ENCODE measurements around the gene CTDP1.
"Not testable (repeated sequence)": the region's sequence is repeated elsewhere in the genome, so short reads cannot be mapped to it uniquely, and the experiment has no call there.

Gene CTDP1

DNA sequence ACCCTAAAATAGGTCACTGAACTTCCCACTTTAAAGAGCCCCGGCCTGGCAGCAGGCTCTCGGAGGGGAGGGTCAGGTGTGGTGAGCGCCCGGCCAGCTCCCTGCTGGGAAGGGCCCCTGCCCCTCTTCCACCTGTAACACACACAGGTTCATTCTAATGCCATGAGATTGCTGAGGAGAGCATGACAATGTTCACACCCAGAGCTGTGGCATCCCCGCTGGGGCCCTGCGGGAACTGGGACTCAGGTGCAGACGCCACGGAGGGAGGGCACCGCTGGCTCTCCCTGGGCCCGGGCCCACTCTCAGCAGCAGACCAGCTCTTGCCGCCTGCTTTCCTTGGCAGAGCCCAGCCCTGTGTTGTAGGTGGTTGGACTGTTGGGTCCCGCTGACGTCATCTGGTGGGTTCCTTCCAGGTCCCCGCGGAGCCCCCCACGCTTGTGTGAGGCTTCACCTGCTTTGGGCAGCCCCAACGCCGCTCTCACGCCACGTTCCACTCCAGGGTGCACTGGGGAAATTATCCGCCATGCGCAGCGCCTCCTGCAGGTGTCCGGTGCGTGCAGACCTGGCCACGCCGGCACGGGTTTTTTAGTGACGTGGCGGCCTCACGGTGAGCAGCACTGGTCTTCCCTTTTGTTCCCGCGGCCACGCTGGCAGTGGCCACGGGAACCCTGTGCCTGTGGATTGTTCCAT lies 67.7 kb downstream of the CTDP1 start:
- no peak for DNase-seq

DNA sequence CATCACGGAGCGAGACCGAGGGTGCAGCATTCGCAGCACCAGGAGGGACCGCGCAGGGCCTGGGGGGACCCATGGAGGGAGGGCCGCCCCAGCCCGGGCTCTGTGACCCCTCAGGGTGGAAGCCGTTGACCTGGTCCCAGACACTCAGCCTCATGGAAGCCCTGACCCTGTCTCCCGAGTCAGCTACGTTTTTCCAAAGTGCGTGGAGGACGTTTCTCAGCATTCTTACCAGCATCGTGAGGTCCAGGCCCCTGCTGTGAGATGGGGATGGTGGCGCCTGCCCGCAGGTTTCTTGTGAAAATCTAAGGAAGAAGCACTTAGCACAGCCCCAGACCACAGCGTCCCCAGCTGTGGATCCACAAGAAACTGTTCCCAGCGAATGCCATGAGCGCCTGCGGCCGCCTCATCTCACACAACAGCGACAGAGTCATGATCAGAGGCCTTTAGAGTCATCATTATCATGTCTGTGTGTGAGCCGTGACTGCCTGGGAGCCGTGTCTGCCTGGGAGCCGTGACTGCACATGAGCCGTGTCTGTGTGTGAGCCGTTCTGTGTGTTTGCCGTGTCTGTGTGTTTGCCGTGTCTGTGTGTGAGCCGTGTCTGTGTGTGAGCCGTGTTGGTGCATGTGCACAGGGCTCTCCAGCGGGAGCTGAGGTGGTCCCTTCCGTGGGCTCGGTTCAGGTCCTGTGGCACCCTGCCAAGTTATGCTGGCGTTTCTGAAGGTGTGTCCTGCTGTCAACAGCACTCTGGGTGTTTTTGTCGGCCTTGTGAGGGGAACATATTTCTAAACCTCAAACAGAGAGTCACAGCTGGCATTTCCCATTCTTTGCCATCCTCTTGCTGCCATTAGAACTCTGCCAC lies 68.9 kb downstream of the CTDP1 start:
- no peak for DNase-seq

DNA sequence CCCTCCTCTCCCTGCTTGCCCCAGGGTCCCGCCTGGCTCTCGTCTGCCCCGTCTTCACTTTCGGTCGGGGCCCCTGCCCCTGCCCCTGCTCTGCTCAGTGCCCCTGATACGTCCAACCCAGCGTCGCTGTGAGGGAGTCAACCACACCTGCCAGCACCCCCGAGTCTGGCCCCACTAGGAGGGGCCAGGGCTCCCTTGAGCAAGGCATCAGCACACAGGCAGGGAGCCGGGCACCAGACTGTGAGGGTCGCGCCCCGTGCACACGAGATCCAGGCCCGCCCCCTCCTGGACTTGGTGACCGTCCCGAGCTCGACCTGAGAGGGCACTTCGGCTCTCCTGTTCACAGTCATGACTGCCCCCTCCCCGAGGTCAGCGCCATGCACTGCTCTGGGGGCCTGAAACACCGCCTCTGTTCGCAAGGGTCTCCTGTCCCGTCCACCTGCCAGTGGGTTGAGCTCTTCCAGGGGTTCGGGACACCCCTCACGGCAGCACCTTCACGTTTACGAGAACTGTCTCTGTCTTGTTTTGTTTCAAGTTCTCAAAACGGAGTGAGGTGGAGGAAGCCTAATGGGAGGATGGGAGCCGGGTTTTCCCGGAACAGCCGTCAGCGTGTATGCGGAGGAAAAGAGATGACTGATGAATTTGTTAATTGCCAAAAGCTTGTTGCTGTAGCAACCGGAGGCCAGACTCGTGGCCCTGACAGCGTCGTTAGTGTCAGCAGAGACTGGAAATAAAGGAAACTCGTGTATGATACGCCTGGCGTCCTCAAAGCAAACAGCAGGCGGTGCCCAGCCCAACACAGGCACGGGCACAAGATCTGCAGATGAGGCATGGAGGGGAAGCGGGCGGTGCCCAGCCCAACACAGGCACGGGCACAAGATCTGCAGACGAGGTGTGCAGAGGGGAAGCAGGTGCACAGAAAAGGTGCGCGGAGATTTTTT lies 69.9 kb downstream of the CTDP1 start:
- DNase-seq: no peak

DNA sequence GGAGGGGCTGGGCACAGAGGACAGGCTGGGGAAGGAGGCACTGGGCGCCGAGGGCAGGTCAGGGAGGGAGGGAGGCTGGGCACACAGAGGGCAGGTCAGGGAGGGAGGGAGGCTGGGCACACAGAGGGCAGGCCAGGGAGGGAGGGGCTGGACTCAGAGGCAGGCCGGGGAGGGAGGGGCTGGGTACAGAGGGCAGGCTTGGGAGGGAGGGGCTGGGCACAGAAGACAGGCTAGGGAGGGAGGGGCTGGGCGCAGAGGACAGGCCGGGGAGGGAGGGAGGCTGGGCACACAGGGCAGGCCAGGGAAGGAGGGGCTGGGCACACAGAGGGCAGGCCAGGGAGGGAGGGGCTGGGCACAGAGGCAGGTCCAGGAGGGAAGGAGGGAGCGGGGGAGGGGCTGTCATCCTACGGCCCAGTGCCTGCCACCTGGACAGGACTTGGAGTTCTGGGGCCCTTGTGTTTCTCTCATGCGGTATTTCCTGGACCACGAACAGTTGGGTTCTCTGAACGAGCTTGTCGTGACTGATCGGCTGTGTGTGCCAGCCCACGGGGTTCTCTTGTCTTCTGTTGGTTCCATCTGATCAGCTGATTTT lies 71.5 kb downstream of the CTDP1 start:
- no peak for DNase-seq

DNA sequence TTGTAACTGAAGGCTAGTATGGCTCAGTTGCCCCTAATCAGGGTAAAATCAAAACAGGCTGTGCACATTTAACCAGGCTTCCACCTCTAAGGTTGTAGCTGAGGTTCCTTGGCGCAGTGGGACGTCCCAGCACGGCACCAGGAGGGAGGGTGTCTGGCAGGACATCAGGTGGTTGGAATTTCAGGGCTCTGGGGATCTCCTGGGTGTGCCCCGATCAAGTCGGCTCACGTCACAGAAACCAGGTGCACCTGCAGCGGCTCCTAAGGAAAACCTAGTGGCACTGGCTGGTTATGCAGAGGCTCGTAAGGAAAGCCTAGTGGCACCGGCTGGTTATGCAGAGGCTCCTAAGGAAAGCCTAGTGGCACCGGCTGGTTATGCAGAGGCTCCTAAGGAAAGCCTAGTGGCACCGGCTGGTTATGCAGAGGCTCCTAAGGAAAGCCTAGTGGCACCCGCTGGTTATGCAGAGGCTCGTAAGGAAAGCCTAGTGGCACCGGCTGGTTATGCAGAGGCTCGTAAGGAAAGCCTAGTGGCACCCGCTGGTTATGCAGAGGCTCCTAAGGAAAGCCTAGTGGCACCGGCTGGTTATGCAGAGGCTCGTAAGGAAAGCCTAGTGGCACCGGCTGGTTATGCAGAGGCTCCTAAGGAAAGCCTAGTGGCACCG lies 72.4 kb downstream of the CTDP1 start:
- DNase-seq: peak in 1 of 5 donors; percentile 1

DNA sequence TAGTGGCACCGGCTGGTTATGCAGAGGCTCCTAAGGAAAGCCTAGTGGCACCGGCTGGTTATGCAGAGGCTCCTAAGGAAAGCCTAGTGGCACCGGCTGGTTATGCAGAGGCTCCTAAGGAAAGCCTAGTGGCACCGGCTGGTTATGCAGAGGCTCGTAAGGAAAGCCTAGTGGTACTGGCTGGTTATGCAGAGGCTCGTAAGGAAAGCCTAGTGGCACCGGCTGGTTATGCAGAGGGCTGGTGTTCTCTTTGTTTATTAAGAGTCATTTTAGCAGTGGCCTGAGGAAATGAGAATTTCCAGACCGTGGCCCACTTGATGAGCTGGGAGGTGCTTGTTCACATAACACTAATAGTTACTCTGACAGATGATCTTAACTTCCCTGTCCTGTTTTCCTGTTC lies 73.3 kb downstream of the CTDP1 start:
- not testable (repeated sequence) for DNase-seq

DNA sequence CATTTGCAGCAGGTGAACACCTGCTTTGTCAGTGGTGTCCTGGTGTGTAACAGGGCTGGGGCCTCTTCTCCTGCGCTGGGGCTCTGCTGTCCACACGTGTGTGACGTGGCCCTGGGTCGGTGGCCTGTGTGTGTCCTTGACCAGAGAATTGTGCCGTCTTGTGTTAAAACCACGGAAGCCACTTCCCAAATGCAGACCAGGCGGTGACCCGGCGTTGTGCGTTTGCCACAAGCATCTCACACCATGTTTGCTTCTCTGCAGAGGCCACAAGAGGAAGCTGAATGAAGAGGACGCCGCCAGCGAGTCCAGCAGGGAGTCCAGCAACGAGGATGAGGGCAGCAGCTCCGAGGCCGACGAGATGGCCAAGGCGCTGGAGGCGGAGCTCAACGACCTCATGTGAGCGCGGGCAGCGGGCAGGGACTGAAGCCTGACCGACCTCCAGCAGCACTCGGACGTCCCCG lies 73.8 kb downstream of the CTDP1 start:
- DNase-seq: peak in 1 of 5 donors; percentile 6

DNA sequence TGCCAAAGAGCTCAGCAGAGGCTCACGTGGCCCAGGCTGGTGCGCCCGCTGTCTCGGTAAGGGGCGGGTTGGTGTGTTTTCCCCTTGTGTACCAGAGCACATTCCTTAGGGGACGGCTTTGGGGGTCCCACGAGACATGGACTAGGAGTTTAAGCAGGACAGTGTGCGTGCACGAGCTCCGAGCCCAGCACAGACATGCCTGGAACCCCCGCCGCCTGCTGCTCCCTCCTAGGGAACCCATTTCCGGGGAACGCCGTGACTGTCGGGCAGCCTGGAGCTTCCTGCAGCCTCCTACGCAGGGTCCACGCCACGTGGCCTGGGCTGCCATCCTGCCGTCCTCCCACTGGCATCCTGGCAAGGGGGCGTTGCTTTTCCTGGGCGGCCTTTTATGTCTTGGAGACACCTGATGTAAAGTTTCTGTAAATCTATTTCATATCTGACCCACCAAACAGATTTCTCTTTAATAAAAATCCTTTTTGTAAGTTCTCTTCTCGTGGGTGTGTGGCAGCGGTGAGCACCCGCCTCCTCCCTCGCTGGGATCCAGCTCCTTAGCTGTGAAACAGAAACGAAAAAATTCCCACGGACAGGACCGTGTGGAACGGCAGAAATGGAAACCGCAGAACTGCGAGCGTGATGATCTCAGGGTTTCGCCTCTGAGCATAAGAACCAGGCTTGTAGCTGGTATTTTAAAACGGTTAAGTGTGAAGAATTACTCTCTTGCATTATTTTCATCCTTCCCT lies 74.6 kb downstream of the CTDP1 start:
- peak in 1 of 5 donors; percentile 3 for DNase-seq

DNA sequence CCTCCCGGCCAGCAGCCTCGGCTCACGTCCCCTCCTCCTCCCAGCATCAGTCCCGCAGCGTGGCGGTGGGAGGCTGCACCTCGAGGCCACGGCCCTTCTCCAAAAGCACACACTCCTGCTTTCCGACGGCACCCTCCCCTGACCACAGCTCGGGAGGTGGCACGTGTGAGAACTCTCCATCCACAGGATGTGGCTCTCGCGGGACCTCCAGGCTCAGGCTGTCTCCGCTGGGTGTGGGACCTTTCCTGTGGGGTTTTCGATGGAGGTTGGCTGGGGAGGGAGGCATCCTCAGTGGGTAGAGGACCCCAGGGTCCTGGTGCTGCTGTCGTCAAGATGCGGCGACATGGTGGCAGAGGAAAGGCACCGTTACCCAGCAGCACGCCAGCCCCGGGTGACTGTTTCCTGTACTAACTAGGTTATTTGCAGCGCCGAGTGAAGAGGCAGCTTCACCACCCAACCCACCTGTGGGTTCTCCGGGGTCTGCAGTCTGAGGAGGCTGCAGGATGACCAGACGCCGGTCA lies 75.3 kb downstream of the CTDP1 start:
- peak in 1 of 5 donors; percentile 10 for DNase-seq

DNA sequence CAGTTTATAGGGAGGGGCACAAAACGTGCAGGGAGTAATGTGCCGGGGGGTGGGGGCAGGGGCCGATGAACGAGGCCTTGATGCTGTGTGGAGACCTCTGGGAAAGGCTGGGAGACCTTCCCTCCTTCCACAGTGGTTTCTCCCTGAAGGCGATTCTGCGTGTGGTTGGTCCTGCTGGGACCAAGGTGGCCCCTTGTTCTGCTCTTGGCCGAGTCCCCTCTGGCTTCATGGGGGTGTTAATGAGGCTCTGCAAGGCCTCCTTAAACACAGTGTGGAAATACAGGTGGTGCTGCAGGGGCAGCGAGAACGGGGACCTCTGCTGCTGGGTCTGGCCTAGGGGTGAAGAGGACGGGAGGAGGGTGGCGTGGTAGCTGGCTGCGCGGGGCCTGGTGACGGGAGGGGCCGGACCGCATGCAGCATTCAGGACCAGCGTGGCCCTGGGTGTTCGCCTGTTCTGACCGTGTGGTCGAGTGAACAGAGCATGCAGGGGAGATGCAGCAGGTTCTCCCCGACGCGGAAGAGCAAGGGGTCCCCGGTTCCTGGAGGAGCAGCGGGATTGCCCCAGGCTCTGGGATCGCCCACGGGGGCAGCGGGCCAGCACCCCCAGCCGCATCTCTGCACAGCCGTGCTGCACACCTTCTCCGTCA lies 76.0 kb downstream of the CTDP1 start:
- DNase-seq: peak in 1 of 5 donors; percentile 7

DNA sequence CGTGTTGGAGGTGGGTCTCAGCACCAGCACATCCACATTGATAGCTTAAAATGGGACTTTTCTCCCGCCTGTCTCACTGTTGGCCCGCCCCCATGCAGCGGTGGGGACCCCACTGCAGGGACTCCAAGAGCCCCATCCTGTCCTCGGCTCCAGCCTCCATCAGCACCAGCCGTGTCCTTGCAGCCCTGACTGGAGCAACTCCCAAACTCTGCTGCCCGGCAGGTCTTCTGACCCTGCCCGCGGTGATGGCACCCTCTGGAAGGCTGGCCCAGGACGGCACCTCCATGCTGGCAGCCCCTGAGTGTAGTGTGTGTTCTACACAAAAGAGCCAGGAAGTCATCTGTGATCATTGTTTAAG lies 76.5 kb downstream of the CTDP1 start:
- DNase-seq: peak in 1 of 5 donors; percentile 7

DNA sequence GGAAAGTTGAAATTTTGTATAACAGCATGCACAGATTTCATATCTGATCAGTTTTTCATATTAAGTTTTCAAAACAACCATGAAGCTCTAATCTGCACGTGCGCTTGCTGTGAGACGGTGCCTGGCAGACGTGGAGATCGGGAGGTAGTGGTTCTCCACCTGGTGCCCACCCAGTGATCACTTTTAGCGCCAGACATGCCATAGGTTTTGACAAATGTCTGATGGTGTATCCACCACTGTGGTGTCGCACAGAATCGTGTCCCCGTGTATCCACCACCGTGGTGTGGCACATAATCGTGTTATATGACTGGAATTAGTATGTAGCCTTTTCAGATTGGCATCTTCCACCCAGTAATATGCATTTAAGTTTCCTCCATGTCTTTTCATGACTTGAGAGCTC lies 77.2 kb downstream of the CTDP1 start:
- no peak for DNase-seq

DNA sequence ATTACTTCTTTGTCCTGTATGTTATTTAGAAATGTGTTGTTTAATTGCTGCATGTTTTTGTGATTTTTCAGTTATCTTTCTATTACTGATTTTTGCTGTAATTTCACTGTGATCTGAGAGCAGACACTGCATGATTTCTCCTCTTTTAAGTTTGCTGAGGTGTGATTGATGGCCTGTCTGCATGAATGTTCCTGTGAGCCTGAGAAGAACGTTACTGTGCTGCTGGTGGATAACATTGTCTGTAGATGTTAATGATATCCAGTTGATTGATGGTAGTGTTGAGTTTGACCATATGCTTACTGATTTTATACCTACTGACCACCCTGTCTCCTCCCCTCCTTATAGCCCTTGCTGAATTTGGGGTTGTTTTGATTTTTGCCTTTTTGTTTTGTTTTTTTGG lies 80.7 kb downstream of the CTDP1 start:
- DNase-seq: no peak

DNA sequence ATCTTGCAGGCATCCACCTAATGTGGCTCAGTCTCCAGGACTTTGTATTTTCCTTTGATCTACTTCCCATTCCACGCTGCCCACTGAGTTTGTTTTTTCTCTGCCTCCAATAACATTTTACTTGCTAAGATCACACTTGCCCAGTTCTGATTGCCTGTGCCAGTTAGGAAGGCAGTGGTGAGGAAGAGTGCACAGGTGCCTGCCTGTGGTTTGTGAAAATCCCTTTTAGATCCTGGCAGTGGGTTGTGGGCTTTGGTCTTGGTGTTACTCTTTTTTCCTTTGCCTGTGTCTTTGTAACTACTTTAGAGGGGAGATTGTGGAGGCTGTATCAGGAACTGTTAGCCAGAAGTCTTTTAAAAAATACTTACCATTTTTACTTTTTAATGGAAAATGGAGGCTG lies 81.3 kb downstream of the CTDP1 start:
- no peak for DNase-seq

DNA sequence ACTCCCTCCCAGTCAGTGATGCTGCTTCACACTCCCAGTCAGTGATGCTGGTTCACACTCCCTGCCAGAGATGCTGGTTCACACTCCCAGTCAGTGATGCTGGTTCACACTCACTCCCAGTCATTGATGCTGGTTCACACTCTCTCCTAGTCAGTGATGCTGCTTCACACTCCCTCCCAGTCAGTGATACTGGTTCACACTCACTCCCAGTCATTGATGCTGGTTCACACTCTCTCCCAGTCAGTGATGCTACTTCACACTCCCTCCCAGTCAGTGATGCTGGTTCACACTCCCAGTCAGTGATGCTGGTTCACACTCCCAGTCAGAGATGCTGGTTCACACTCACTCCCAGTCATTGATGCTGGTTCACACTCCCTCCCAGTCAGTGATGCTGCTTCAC lies 83.8 kb downstream of the CTDP1 start:
- DNase-seq: peak in 1 of 5 donors; percentile 0

DNA sequence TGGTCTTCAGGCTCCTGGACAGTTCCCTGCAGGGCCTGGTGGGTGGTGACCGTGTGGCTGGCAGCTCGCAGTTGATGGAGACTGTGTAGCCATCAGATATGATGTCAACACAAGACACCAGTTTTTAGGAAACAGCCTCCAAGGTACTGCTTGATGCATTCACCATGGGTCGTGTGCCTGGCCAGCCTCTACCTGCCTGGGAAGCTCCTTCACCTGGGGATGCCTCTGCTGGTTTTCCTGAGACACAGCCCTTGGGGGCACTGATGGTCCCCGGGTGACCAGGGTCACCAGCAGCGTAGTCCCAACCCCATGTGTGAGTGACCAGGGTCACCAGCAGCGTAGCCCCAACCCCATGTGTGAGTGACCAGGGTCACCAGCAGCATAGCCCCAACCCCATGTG lies 84.5 kb downstream of the CTDP1 start:
- DNase-seq: peak in 1 of 5 donors; percentile 3

DNA sequence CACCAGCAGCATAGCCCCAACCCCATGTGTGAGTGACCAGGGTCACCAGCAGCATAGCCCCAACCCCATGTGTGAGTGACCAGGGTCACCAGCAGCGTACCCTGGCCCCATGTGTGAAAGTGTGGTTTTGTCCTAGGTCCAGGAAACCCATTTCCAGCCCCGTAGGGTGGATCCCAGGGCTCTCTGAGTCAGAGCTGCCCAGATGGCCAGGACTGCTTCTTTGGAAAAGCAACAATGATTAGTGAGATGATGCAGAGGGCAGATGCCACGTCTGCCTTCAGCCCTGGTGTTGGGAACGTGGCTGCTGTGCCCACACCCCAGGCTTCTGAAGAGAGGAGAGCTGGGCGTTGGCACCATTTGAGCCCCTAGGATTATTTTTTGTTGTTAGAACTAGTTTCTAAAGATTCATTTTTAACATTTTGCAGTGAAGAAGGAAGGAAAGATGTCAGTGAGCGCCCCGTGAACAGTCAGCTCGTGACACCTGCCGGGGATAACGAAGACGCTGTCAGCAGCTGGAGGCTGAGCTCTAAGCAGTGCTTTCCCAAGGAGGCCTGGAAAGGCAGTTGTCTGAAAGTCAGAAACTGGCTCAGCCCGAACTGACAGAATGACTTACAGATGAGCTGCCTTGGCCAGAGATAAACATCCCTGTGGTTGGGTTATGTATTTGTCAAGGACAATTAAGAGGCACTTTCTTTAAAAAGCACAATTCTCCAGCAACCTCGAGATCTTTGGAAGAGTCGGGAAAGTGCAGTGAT lies 86.1 kb downstream of the CTDP1 start:
- DNase-seq: peak in 1 of 5 donors; percentile 1

DNA sequence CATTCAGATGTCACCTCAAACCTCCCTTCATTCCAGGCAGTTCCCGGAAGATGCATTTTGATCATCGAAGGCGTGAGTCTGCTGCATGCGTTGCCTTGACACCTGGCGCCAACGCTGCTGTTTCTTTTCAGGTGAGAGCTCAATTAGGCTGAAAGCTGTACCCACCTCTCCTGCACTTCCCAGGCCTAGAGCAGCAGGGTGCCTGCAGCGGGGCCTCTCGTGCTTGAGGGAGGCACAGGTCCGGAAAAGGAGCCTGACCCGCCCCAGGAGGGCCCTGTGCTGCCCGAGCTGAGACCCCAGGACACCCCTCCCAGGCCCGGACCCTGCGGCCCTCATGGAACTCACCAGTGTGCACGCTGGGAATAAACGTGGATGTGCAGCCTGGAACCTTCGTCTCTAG lies 86.7 kb downstream of the CTDP1 start:
- peak in 1 of 5 donors; percentile 0 for DNase-seq

DNA sequence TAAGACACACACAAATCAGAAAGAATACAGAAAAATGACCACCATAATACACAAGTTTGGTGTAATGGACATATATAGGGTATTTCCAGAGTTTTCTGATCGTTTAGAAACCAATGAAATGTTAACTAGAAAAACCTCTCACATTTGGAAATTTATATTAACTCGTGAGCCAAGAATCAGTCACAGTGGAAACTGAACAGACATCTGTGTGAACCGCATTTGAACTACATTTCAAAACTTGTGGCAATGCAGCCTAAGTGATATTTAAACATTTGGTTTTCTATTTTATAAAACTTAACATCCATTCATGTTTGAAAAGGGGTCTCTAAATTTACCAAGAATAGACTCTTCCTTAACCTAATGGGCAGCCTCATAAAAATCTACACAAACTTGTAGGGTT lies 89.1 kb downstream of the CTDP1 start:
- DNase-seq: no peak
